Fibroblast of gingiva (primary cell): ENCODE results near the gene RPUSD2.

ENCODE experiments used
- DNase-seq: peaks from one replicate; pipeline ENCODE4 v3.0.0-alpha.2; 2011; ENCODE audit warnings: low read depth

RPUSD2 gene

GRCh38 chr15:40623361-40623760, 54.3 kb downstream of the RPUSD2 start:
- no peak for DNase-seq
